Activated CD4-positive, alpha-beta T cell treated with anti-CD3 and anti-CD28 coated beads, Interleukin-2, Interleukin-6, amounts not matched to agents 100 ng/mL and 50 ng/mL, durations not matched to agents 16 hours and 8 hours (primary cell): ENCODE measurements around the gene OLFML1.

Experiments used
- DNase-seq: peaks from one replicate; pipeline ENCODE4 v3.0.0-alpha.2; 2020

The OLFML1 gene

DNA sequence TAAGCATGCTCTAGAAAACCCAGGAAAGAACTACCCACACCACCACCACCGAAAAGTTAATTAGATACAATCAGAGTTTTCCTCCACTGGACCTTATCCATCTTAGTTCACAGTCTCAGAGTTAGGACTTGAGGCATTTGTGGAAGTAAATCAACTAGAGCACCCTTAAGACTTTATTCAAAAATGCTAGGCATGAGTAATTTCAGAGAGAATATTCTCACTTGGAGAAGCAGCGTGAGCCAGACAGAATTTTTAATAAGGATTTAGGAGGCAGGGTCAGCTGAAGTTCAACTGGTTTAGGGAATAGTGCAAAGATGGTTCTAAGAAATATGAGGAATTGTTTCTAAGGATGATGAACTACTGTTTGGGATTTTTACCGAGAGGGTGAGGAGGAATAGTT is 1.2 kb upstream of the OLFML1 start:
- no peak for DNase-seq

DNA sequence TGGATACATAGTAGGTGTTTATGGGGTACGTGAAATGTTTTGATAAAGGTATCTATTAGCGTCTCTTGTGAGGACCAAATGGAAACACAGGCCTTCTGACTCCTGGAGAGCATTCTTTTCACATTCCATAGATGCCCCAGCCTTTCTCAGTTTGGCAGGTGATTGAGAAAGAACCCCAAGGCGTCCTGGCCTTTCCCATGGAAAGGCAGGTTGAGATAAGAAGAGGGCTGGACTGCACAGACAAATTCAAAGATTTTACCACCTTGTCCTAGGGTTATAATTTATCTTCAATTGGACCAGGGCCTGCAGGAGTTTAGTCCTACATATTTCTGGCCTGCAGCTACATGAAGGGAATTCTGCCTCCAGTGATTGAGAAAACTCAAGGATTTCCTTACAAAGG is 661 bp upstream of the OLFML1 start:
- DNase-seq: no peak

DNA sequence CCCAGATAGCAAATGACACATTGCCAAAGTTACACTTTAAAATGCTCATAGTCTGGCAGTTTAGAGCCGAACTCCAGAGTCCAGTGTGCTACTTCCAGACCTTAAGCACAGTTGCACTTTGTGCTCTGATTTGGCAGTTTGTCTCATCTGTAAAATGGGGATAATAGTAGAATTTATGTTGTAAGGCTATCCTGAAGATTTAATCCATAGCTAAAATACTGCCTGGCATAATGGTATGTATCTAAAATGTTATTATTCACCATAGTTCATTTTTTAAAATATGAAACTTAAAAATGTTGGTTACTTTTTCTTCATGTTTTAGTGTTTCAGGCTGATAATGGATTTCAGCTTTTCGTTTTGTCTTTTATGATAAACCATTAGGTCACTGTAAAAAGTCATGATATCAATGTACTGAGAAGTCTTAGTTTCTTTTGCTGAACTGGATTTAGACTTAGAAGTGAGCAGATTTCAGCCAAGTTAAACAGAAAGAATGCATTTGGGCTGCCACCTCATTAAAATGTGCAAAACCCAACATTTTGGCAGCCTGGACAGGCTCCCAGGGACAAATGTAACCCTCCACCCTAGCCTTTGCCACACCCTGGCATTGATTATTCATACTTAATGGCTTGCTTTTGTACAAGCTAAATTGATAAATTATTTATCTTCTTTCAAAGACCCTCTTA is 933 bp downstream of the OLFML1 start:
- DNase-seq: no peak

- no peak for DNase-seq
Observed at GRCh38 chr11:7486781-7487140, 1.5 kb downstream of the OLFML1 start.

- DNase-seq: no peak
Observed at GRCh38 chr11:7487360-7487759, 2.1 kb downstream of the OLFML1 start.

- DNase-seq: no peak
Observed at GRCh38 chr11:7488681-7489080, 3.4 kb downstream of the OLFML1 start.

DNA sequence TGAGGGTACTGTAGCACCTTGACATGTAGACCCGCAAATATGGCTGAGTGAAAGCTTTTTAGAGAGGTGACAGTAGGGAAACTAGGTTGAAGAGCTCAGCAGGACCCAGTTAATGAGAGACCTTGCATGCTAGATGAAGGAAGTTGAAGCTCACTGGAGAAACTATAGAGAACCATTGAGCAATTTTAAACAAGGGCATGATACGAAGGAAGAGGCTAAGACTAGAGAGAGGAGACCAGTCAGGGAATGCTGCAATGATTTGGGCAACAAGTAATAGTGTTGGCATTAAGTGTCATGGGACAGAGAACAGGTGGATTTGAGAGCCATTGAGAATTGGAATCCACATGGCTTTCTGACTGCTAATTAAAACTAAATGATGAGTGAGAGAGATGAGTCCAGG is 4.1 kb downstream of the OLFML1 start:
- DNase-seq: no peak

DNA sequence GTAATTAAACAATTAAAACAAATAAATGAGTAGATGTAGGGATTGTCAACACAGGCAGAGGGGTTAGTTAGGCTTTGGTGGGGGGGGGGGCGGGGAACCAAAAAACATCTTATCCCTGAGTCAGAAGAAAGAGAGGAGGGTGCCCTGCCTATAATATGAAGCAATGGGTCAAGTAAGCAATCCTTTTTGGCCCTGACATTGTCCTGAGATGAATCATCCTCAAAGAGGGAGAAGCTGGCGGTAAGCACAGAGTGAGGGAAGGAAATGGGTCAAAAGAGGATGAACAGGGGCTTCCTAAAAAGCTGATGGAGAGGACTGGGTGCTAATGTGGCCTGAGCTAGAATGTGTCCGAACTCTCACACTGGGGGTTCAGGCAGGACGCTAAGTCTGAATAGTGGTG is 4.7 kb downstream of the OLFML1 start:
- no peak for DNase-seq

GRCh38 chr11:7490535-7490934 is 5.2 kb downstream of the OLFML1 start:
- no peak for DNase-seq

- DNase-seq: no peak
Observed at GRCh38 chr11:7492253-7492652, 6.9 kb downstream of the OLFML1 start.

DNA sequence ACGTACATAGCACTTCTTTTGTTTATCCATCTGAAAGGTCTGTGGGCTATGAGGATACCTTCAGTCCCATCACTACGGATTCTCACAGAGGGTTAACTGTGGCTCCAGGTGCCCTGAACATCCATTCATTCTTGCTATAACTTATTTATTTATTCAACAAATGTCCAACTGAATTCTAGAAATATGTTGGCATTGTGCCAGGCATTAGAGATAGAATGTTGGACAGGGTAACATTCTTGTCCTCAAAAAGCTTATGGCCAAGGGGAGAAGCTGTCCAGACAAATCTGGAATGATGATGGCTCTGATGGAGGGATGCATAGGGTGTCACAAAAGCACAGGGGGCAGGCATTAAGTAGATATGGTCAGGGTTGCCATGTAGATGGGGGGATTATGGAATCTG is 8.4 kb downstream of the OLFML1 start:
- no peak for DNase-seq

DNA sequence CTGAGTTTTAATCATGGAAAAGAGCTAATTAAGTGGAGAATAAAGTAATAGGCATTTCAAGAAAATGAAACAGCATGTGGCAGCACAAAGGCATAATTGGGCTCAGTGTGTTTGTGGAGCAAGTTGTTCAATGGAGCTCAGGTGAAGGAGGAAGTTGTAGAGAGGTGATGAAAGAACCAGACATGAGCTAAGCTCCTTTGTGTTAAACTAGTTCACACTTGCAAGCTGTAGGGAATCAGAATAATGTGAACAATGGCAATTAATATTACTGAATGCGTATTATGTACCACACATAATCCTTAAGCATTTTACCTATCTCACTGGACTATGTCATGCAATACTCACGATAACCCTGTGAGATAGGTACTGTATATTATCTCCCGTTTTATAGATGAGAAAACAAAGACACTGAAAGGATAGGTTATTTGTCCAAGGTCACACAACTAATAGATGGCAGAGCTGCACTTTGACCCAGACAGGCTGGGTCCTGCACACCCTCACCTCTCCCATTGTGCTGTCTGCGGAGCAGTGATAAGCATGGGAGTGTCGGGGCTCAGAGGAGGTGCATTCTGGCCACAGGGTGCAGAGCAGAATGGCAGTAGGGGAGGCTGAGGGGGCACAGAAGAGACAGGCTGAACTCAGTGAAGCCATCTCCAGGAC is 8.9 kb downstream of the OLFML1 start:
- DNase-seq: no peak

- DNase-seq: no peak
Observed at GRCh38 chr11:7495882-7496551, 10.7 kb downstream of the OLFML1 start.

DNA sequence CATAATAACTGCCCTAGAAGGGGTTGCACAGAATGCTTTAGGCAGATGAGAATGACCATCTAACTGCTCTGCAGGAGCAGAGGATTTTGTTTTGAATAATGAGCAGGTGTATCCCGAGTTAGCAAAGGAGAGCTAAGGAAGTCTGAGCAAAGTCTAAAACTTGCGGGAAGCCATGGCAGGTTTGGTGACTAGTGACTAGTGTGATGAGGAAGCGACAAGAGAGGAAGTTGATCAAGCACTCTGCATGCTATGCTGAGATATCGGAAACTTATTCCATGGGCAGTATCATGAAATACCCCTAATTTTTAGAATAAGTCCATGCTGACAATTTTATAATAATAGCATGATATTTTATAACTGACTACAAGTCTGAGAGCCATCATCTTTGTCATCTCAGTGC is 12.9 kb downstream of the OLFML1 start:
- no peak for DNase-seq

GRCh38 chr11:7499081-7499480 is 13.8 kb downstream of the OLFML1 start:
- no peak for DNase-seq

GRCh38 chr11:7500251-7500650 is 14.9 kb downstream of the OLFML1 start:
- DNase-seq: no peak

- no peak for DNase-seq
Observed at GRCh38 chr11:7501251-7501650, 15.9 kb downstream of the OLFML1 start.

- no peak for DNase-seq
Observed at GRCh38 chr11:7501894-7502293, 16.6 kb downstream of the OLFML1 start.

DNA sequence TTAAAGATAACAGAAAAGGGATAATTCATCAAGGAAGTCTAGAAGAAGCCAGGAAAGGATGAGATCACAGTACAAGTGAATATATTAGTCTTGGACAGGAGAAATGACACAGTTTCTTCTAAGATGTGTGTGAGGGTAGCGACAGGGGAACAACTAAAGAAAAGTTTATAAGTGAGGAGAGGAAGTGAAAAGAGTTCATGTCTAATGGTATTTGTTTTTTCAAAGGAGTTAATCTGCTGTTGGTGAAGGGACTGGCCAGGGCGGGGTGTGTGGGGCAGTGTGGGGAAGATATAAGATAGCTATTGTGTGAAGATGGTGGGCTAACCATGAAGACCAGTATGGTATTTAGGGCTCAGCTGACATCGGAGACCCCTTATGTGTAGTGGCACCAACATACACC is 20.9 kb downstream of the OLFML1 start:
- DNase-seq: no peak

- DNase-seq: no peak
Observed at GRCh38 chr11:7508087-7508486, 22.8 kb downstream of the OLFML1 start.

GRCh38 chr11:7509966-7510365 is 24.7 kb downstream of the OLFML1 start:
- no peak for DNase-seq

DNA sequence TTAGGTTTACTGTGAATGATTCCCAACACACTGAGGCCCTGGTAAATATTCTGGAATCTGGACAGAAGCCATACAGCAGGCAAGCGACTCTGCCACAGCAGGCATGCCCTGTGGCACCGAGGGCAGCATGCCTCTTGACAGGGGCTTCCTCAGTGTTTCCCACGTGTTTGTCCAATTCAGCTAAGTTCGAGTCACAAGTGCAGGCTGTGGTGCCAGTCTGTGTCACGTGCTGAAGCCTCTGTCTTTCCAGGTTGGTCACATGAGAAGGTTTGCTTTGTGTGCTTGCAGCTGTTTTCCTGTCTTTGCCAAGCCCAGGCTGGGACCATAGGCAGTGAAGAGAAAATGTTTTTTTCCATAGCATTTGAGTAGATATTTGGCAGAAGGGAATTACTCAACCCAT is 26.1 kb downstream of the OLFML1 start:
- DNase-seq: no peak

DNA sequence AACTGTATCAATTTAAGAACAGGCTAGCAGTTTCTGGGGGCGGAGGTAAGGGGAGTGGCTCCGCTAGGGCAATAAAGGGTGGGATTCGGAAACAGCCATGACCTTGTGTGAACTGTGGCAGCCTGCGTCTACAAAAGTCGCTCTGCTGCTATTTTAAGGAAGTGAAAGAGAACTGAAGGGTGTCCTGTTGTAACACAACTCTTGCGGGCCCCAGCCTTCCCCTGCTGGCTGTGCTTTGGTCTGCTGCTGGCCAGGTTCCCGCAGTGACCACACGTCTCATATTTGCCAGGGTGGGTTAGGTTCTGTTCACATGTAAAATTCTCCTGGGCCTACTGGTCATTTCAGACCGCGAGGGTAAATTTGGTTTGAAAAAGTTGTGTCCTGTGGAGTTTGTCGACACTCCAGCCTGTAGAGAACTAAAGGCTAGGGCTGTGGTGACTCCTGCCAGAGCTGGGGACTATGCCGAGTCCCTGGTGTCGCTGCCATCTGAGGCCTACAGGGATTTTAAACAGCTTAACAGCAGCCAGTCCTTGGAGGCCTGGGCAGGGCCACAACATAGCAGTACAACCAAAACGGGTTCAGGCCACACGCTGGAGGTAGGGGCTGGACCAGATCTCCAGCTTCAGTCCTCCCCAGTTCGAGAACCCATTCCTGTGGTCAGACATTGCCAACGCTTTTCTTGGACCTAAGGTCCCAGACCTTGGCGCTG is 27.4 kb downstream of the OLFML1 start:
- DNase-seq: no peak
